Parathyroid adenoma (tissue), 2 donors: Measurements from ENCODE around the gene AMPD3.

Experiments
- H2AFZ ChIP-seq: fragments of 300-600 bp; sonication (generic); one replicate; pipeline ENCODE4 v1.7.0; 2017; ENCODE audit warnings: antibody characterized with exemption, mild to moderate bottlenecking
- H3K27ac ChIP-seq: fragments of 300-600 bp; sonication (generic); one replicate; pipeline ENCODE4 v1.7.0; 2017
- H3K27me3 ChIP-seq: fragments of 300-600 bp; sonication (generic); one replicate; pipeline ENCODE4 v1.7.0; 2017; ENCODE audit warnings: low read length; ENCODE audit not compliant: control insufficient read depth, insufficient read depth
- H3K36me3 ChIP-seq: fragments of 300-600 bp; sonication (generic); one replicate; pipeline ENCODE4 v1.7.0; 2017; ENCODE audit warnings: low read length; ENCODE audit not compliant: control insufficient read depth, insufficient read depth
- H3K4me1 ChIP-seq: fragments of 300-600 bp; sonication (generic); one replicate; pipeline ENCODE4 v1.7.0; 2017; ENCODE audit warnings: control low read depth
- H3K4me2 ChIP-seq: fragments of 300-600 bp; sonication (generic); one replicate; pipeline ENCODE4 v1.7.0; 2017; ENCODE audit warnings: low read length
- H3K4me3 ChIP-seq: fragments of 300-600 bp; sonication (generic); one replicate; pipeline ENCODE4 v1.7.0; 2017; ENCODE audit warnings: low read depth, low read length
- H3K79me2 ChIP-seq: fragments of 300-600 bp; sonication (generic); one replicate; pipeline ENCODE4 v1.7.0; 2017; ENCODE audit warnings: control low read depth
- H3K9ac ChIP-seq: fragments of 300-600 bp; sonication (generic); one replicate; pipeline ENCODE4 v1.7.0; 2017; ENCODE audit warnings: mild to moderate bottlenecking
- H3K9me3 ChIP-seq: fragments of 300-600 bp; sonication (generic); one replicate; pipeline ENCODE4 v1.7.0; 2017; ENCODE audit warnings: low read length; ENCODE audit not compliant: control insufficient read depth
- CTCF ChIP-seq: fragments of 300-600 bp; sonication (generic); IDR thresholded peaks from one replicate; pipeline ENCODE4 v1.7.0; 2017; ENCODE audit warnings: antibody characterized with exemption, mild to moderate bottlenecking
- donor health status: primary hyperparathyroidism.

The AMPD3 gene

DNA sequence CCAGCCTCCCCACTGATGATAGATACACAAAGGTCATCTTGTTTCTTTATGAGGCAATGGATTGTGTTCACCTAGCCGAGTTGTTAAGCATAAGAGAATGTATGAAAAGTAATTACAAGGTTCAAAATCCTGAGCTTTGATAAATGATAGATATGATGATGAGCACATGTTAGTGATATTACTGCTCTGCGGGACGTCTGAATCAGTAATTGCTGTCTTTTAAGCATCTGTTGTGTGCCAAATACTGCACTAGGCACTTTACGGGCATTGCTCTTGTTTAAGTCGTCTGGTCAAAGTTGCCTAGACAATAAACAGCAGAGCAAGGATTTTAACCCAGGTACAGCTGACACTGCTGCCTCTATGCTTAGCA is 86.5 kb downstream of the AMPD3 start:
- H2AFZ ChIP-seq = peak overlapping the region; percentile 93
- H3K36me3 ChIP-seq = no peaks in the 10 kb centered on the region
- peak overlapping the region; percentile 69 for H3K4me3 ChIP-seq
- H3K27ac ChIP-seq = peak overlapping the region; percentile 82
- no peaks in the 10 kb centered on the region for H3K9me3 ChIP-seq
- H3K9ac ChIP-seq = no peak overlapping the region
- H3K27me3 ChIP-seq = no peaks in the 10 kb centered on the region
- no peaks in the 10 kb centered on the region for H3K79me2 ChIP-seq
- no peaks in the 10 kb centered on the region for H3K4me1 ChIP-seq
- H3K4me2 ChIP-seq = peak overlapping the region; percentile 78
- no peak for TF ChIP-seq CTCF

- Histone ChIP-seq H3K9ac (no peak overlapping the region), H3K36me3 (no peaks in the 10 kb centered on the region), H3K4me3 (no peak overlapping the region), H3K9me3 (no peaks in the 10 kb centered on the region), H2AFZ (no peak overlapping the region), H3K4me1 (no peaks in the 10 kb centered on the region), H3K27ac (no peak overlapping the region), H3K27me3 (no peaks in the 10 kb centered on the region), H3K79me2 (no peaks in the 10 kb centered on the region), H3K4me2 (no peak overlapping the region)
- TF ChIP-seq CTCF = no peak
Measured at GRCh38 chr11:10542776-10543175, 87.7 kb downstream of the AMPD3 start.

DNA sequence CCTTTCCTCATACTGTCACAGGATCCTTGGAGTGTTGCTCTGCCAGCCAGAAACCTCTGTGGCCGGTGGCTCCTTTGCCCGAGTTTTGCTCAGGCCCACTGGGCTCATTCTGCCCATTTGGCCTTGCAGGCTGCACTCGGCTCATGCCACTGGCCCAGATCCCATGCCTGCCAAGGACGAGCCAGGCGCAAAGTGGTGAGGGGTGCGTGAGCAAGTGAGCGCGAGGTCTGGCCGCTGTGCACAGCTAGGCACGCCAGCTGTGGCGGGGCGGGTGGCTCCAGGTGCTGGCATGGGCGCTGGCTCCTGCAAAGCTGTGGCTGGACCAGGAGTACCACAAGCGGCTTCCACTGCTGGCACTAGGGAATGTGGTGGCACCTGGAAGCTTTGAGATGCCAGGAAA is 88.7 kb downstream of the AMPD3 start:
- no peak overlapping the region for H3K9ac ChIP-seq
- no peaks in the 10 kb centered on the region for H3K9me3 ChIP-seq
- H3K36me3 ChIP-seq = no peaks in the 10 kb centered on the region
- H3K27ac ChIP-seq = no peak overlapping the region
- no peak overlapping the region for H3K4me3 ChIP-seq
- no peak overlapping the region for H3K4me2 ChIP-seq
- H2AFZ ChIP-seq = no peak overlapping the region
- no peaks in the 10 kb centered on the region for H3K4me1 ChIP-seq
- no peaks in the 10 kb centered on the region for H3K27me3 ChIP-seq
- TF ChIP-seq CTCF = no peak
- H3K79me2 ChIP-seq = no peaks in the 10 kb centered on the region

DNA sequence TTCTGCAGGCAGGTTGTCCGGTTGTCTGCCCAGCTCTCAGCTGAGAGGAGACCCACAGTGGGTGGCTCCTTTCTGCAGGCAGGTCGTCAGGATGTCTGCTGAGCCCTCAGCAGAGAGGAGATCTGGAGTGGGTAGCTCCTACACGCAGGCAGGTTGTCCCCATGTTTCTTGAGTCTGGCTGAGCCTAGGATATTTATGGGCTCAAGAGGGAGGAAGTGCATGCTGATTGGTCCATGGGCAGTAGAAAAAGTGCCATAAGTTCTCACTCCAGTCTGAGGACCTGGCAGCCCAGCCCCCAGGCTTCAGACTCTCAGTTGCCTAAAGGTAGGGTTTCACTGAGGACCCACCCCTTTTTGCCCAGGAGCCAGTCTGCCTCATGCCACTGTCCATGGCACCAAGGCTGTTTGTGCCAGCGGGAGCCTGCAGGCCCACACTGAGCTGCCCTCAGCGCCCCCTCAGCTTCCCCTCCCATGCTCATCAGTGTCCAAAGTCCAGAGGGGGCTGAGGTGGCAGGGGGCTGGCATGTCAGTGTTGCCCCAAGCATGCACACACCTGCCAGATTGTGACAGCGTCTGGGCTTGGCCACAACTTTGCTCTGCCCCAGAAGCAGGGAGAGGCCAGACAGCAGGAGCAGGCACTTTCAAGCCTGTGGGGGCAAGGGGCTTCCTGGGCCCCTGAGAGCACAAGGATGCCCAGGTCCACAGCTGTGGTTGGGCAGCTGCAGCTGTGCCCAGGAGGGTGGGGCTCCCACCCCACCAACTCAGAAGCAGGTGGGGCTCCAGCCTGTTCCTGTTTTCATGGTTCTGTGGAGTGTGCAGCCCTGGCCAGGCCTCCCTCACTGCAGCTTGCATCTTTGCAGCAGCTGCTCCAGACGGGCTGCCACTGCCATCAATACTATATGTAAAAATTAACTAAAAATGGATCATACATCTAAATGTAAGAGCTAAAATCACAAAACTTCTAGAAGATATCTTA is 89.7 kb downstream of the AMPD3 start:
- no peak overlapping the region for H3K9ac ChIP-seq
- H3K4me1 ChIP-seq = no peaks in the 10 kb centered on the region
- no peaks in the 10 kb centered on the region for H3K79me2 ChIP-seq
- H2AFZ ChIP-seq = no peak overlapping the region
- H3K27ac ChIP-seq = no peak overlapping the region
- H3K4me2 ChIP-seq = no peak overlapping the region
- TF ChIP-seq CTCF = no peak
- no peaks in the 10 kb centered on the region for H3K36me3 ChIP-seq
- H3K9me3 ChIP-seq = no peaks in the 10 kb centered on the region
- no peak overlapping the region for H3K4me3 ChIP-seq
- H3K27me3 ChIP-seq = no peaks in the 10 kb centered on the region
